Liver (tissue), 3 donors: ENCODE measurements around the gene LAMA5.
A peak's percentile ranks its signal among the peaks of the same experiment; 100 is the strongest.

Experiments used
- ATF3 ChIP-seq: IDR thresholded peaks from 2 replicates; pipeline ENCODE4 v1.6.1; 2016; ENCODE audit warnings: antibody characterized with exemption
- CTCF ChIP-seq: fragments of 150-350 bp; IDR thresholded peaks from 2 replicates; pipeline ENCODE4 v1.5.1; 2017; ENCODE audit warnings: improper control_type of control experiment, low read depth, low read length; ENCODE audit not compliant: missing input control
- EGR1 ChIP-seq, 2 donors: IDR thresholded peaks; 2 replicates each; pipeline ENCODE4 v1.6.1; 2016 to 2018; ENCODE audit warnings: antibody characterized with exemption in 2 of 2, low read depth in 2 of 2
- FOXA1 ChIP-seq: IDR thresholded peaks from 2 replicates; pipeline ENCODE4 v1.6.1; 2016; ENCODE audit warnings: antibody characterized with exemption
- GABPA ChIP-seq, 2 donors: IDR thresholded peaks in 1 of 2; conservative IDR thresholded peaks in 1 of 2; 2 replicates each; pipeline ENCODE4 v1.6.1; 2016; ENCODE audit warnings: antibody characterized with exemption in 2 of 2, mild to moderate bottlenecking in 1 of 2, moderate library complexity in 1 of 2
- JUND ChIP-seq, 2 donors: IDR thresholded peaks; 2 replicates each; pipeline ENCODE4 v1.6.1; 2016; ENCODE audit warnings: antibody characterized with exemption in 2 of 2
- MAX ChIP-seq: IDR thresholded peaks from 2 replicates; pipeline ENCODE4 v1.6.1; 2016; ENCODE audit warnings: antibody characterized with exemption
- RAD21 ChIP-seq, 2 donors: IDR thresholded peaks; 2 replicates each; pipeline ENCODE4 v1.6.1; 2016; ENCODE audit warnings: antibody characterized with exemption in 2 of 2, mild to moderate bottlenecking in 2 of 2
- REST ChIP-seq: IDR thresholded peaks from 2 replicates; pipeline ENCODE4 v1.6.1; 2016; ENCODE audit warnings: antibody characterized with exemption, mild to moderate bottlenecking
- RXRA ChIP-seq, 2 donors: IDR thresholded peaks; 2 replicates each; pipeline ENCODE4 v1.6.1; 2017 to 2018; ENCODE audit warnings: antibody characterized with exemption in 2 of 2, mild to moderate bottlenecking in 1 of 2
- SP1 ChIP-seq: IDR thresholded peaks from 2 replicates; pipeline ENCODE4 v1.6.1; 2018; ENCODE audit warnings: antibody characterized with exemption, mild to moderate bottlenecking
- TAF1 ChIP-seq: conservative IDR thresholded peaks from 2 replicates; pipeline ENCODE4 v1.6.1; 2016; ENCODE audit warnings: antibody characterized with exemption, mild to moderate bottlenecking
- YY1 ChIP-seq: IDR thresholded peaks from 2 replicates; pipeline ENCODE4 v1.6.1; 2016; ENCODE audit warnings: antibody characterized with exemption, mild to moderate bottlenecking
- ZBTB33 ChIP-seq: IDR thresholded peaks from 2 replicates; pipeline ENCODE4 v1.6.1; 2016; ENCODE audit warnings: antibody characterized with exemption
- donor health status: healthy.
- donor health status: healthy.

- TF ChIP-seq CTCF, result no peak
- TF ChIP-seq JUND (IDR thresholded peaks at IDR 0.05), result no peak
- no peak for TF ChIP-seq RAD21 (IDR thresholded peaks at IDR 0.05)
- no peak for TF ChIP-seq MAX
- no peak for TF ChIP-seq REST
- TF ChIP-seq ZBTB33, result no peak
- no peak for TF ChIP-seq FOXA1
- TF ChIP-seq ATF3, result no peak
- TF ChIP-seq YY1, result no peak
- TF ChIP-seq GABPA (IDR thresholded peaks at IDR 0.05 in 1 of 2, conservative IDR thresholded peaks at IDR 0.05 in 1 of 2), result no peak
- no peak for TF ChIP-seq TAF1
- no peak for TF ChIP-seq EGR1 (IDR thresholded peaks at IDR 0.05; ENCODE audit: low read depth in 2 of 2)
- TF ChIP-seq SP1, result peak; percentile 67
- peak; percentile 92 to 99 for TF ChIP-seq RXRA (IDR thresholded peaks at IDR 0.05)
Observed at GRCh38 chr20:62320581-62321354, 46.3 kb downstream of the LAMA5 start.
